ENCODE data around the gene COL25A1.
"Not testable (repeated sequence)": the region's sequence is repeated elsewhere in the genome, so short reads cannot be mapped to it uniquely, and the experiment has no call there.

COL25A1 gene

GRCh38 chr4:108891896-108892590 is 410.4 kb downstream of the COL25A1 start:
- DNase-seq: no peak

DNA sequence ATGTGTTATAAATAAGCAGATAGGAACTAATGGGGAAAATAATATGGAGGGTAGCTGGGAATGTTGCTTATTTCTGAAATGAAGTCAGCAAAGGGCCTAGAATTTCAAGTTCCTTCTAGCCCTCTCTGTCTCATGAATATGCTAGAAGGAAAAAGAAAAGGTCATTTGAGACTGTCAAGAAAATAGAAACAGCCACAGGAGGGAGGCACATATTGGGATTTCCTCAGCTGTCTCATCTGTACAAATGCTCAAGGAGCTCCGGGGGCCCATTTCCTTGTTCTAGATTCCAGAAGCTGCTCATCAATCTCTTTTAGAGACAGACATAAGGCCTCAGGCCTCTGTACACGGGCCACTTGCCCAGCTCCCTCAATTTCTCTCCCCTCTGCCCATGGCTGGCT is 412.0 kb downstream of the COL25A1 start:
- DNase-seq: no peak

DNA sequence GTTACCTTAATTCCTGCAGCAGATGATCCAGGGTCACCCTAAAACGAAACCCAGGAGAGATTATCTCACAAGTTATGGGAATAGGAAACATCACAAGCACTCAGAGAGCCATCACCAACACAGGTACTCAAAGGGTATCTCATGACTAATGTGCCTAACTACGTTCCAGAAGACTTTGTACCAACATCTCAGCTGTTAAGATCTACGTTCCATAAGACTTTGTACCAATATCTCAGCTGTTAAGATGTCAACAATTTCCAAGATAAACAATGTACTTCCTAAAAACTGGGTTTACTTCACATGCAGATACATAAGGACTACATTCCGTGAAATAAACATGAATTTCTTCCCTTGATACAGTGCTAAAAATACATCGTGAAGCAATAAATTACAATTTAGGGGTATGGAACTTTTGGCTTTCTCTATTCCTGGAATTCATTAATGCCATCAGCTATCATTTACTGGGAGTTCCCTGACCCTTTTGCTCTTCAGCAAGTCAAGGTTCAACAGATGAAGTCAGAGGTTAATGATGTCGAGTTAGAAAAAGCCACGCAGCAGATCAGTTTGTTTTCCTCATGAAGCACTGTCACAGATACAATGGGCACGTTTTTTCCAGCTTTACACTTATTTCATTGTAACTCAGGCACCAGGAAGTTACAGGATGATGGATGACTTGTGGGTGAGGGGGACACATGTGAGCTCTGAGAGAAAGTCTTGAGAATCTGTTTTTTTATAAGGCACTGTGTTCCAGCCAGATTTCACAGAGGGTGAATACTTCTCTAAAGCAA is 412.6 kb downstream of the COL25A1 start:
- DNase-seq: no peak

DNA sequence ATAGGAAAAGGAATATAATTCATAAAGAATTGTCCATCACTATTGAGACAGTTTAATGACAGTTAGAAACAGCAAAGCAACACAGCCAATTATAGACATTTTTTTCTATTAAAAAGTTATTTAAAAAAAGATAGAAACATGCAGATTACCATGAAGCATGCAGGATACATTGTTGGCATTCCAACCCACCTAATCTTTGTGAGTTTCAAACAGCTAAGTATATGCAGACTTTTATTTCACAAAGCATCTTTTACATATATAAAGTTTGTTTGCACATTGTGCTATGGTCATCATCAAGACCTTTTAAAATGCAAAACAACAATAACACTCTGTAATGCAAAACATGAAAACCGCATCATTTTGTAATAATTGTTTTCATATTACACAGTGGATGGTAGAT is 413.7 kb downstream of the COL25A1 start:
- DNase-seq: no peak

GRCh38 chr4:108887034-108887433 is 415.4 kb downstream of the COL25A1 start:
- DNase-seq: no peak

DNA sequence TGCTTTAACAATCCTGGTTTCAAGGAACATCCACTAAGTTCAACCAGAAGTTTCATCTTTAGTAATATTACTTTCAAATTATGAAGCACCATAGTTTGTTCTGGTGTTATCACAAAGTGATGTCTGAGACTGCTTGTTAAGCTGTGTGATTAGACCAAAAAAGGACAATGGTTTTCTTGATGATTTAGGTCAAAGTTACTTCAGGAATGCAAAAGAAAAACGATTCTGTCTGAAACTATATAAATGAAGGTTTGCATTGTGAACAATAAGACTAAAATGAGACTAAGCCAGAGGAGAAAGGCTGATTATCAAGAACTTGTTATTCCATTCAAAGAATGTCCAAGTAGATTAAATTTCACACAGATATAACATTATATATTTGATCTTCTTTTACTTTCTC is 417.2 kb downstream of the COL25A1 start:
- DNase-seq: no peak

DNA sequence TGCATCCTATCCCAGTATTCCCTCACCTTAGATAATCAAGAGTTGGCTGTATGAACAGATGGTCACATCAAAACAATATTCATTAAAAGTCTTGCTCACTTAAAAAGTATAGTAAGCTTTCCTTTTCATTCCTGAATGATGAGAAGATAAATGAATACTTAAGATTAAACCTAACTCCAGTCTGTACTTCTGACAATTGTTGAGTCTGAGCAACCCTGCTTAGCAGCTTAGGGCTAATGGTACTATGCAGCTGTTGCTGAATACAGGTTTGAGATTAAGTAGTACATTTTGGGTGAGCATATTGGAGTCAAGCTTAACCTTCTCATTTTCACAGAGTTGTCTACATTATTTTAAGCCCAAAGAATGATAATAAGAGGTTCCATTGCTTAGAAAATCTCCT is 417.9 kb downstream of the COL25A1 start:
- DNase-seq: no peak

GRCh38 chr4:108881986-108882385 is 420.5 kb downstream of the COL25A1 start:
- DNase-seq: no peak

DNA sequence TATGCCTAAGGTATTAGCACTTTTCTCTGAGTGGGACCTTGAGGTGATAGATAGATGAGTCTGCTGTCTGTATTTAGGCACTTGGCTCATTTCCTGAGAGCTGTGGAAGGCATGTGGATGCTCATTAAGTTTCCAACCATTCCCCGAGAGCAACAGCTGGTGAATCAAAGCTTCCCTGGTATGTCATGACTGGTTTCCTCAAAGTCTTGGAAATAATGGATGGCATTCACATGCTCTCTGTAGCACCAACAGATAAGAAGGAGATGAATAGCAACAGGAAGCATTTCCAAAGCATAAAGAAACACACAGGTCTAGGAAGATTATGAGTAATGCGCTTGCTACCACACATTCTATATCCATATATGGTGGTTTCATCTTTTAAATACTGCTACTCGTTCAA is 421.3 kb downstream of the COL25A1 start:
- DNase-seq: no peak

DNA sequence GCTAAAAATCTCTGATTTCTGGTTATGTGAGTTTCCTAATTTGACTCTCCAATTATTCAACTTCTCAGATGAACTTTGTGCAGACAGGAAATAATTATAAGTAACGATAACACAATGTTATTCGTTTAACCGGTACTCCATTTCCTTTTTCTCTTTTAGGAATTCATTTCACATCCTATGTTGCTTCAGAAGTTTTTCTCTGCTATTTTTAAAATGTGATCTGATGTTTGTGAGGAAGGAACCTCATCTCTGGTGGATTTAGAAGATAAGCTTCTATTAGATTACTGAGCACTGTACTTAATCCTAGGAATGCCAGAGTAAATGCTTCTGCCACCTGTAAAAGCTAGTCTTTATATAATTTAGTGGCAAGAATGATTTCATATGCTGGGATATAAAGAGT is 423.7 kb downstream of the COL25A1 start:
- no peak for DNase-seq

- no peak for DNase-seq
Measured at GRCh38 chr4:108877821-108878220, 424.6 kb downstream of the COL25A1 start.

DNA sequence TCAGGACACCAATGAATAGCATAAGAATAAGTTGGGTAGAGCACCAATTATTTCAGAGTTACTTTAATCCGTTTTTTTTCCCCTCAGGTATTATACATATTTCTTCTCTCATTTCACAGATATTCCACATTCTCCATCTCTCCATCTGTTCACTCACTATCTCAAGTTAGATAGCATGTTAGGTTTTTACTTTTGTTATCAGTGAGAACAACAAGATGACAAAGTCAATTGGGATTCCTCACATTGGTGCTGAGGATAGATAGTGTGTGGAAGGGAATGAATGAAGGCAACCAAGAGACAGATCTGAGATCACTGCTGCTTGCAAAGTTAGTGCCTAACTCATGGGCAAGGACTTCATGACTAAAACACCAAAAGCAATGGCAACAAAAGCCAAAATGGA is 427.7 kb downstream of the COL25A1 start:
- no peak for DNase-seq

- DNase-seq: not testable (repeated sequence)
Measured at GRCh38 chr4:108869970-108870369, 432.5 kb downstream of the COL25A1 start.

DNA sequence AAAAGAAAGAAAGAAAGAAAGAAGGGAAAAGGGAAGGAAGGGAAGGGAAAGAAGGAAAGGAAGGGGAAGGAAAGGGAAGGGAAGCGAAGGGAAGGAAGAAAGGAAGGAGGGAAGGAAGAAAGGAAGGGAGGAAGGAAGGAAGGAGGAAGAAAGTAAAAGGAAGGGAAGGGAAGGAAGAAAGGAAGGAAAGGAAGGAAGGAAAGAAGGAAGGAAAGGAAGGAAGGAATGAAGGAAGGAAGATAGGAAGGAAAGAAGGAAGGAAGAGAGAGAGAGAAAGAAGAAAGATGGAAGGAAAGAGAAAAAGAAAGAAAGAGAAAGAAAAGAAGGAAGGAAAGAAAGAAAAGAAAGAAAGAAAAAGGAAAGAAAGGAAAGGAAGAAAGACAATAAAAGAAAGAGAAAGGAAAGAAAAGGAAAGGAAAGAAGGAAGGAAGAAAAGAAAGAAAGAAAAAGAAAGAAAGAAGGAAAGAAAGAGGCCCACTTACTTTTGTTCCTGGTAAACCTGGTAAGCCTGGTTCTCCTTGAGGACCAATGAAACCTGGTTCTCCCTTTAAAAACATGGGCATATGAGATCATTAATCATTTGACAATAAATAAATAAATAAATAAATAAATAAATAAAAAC is 433.7 kb downstream of the COL25A1 start:
- DNase-seq: no peak

DNA sequence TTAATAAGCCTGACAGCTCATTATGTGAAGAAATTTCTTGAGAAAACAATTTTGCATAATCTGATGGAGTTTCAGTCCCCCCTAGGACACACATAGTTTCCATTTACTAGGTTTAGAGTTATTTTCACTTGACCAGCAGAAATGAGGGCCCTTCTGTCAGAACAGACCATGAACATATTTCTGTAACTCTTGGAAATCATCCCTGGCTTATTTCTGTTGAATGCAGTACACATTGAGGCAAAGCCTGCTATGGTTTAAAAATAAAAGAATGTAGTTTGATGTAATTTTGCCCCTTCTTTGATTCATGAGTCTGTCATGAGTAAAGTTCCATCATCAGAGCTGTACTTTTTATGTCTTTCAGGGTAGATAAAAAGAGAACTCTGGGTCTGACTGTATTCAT is 435.0 kb downstream of the COL25A1 start:
- DNase-seq: no peak

DNA sequence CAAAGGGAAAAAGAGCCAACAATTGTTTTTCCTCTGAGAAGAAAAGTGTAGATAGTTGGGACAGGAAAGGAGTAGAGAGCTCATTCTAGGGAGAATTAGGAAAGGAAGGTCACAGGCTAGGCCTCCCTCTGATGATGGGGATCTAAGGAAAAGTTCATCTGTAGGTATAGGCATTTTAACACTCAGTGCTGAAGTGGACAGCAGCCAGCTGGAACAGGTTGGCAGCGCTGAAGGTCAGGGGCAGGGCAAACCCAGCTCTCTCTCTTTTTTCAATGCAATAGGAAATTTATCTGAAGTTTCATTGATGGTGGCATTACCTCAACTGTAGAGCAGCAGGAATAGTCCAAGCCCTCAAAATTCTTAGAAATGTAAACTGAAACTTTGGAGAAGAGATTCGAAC is 441.1 kb downstream of the COL25A1 start:
- no peak for DNase-seq

DNA sequence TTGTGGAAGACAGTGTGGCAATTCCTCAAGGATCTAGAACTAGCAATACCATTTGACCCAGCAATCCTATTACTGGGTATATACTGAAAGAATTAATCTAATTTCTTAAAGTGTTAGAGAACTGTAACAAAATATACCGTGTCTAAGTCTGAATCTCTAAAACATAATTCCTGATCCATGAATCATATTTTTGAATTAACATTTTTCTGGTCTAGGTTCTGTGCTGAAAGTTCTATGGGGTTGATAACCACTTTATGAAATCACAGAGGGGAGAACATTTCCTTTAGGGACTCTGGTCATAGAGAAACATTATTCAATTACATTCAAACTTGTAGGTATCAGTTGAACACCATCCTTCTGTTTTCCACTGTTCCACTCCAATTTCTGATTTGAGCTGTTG is 447.7 kb downstream of the COL25A1 start:
- no peak for DNase-seq

DNA sequence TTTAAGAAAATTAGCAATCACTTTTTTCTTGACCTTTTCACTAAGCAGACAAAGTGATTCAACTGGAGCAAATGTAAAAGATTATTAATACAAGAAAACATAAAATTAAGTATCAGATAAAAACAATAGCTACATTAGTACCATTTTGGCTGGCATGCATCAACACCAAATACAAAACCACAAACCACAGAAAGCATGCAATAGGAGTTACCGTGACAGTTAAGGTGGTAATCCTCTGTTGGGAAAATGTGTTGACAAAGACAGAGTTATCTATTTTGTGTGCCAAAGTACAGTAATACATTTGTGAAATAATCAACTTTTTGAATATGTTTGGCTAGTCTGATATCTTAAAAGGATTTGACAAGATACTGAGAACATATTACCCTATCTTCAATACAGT is 449.8 kb downstream of the COL25A1 start:
- no peak for DNase-seq

GRCh38 chr4:108851366-108851765 is 451.1 kb downstream of the COL25A1 start:
- no peak for DNase-seq

DNA sequence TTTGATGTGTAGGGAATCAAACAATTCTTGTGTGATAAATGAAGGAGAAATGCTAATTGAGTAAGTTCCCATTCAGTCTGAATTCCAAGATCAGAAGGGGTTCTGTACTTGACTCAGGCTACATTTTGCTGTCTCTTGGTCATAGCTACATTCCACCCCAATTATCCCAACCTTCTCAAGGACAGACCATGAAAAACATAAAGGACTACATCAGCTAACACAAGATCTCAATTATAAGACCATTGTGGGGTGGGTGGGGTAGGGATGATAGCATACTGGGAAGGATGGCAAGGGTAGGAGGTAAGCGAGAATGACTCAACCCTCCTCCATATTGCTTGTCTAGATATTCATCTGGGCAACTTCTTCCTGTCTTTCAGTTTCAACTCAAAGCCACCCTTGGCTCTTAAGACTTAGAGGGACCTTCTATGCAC is 452.2 kb downstream of the COL25A1 start:
- no peak for DNase-seq

- no peak for DNase-seq
Measured at GRCh38 chr4:108849611-108850168, 452.8 kb downstream of the COL25A1 start.

DNA sequence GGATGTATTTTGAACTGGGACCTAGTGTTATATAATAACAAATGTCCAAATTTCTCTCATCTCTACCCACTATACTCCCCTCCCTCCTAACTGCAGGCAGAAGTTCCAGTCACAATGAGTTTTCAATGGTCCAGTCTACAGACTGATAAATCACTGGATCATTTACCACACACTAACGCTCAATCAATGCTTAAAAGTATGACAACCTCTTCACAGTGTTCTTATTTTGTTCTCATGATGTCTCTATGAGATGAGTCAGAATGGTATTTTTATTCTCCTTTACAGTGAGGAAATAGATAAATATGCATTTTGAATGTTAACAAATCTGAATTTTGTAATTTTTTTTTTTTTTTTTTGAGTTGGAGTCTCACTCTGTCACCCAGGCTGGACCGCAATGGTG is 455.9 kb downstream of the COL25A1 start:
- DNase-seq: no peak

GRCh38 chr4:108840426-108840975 is 462.0 kb downstream of the COL25A1 start:
- DNase-seq: no peak

DNA sequence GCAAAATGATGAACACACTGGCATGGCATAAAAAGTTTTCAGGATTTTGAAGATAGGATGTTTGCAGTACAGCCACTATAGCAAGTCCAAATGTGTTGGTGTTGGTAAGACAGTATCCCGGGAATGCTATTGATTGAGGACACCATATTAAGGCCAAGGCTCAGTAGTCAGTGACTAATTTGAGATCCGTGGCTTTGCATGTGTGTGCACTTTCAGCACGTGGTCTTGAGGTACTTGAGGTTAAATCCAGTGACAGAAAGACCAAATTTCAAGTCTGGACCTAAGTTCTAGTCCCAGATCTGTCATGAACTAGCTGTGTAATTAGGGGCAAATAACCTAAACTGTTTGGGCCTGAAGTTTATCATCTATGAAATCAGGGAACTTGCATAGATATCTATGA is 463.1 kb downstream of the COL25A1 start:
- DNase-seq: no peak
